Muscle of back (tissue), 11 donors: Measurements from ENCODE around the gene DLL1. TPM values are rescaled to one million over a fixed set of nuclear protein-coding genes. Genes with fewer than 3 reads are reported as not detected.

Source experiments
- DNase-seq, 3 donors: peaks; one replicate each; pipeline versions ENCODE4 v3.0.0 to v3.0.0-alpha.2; 2013
- polyA plus RNA-seq, 10 donors: library from polyadenylated mRNA; unstranded; fragments of 120-200 nt; gene quantifications; one replicate each; pipeline ENCODE4 v1.2.1, GENCODE V29; 2013; ENCODE audit not compliant: insufficient read length in 10 of 10

The DLL1 gene
- polyA plus RNA-seq, 10 donors, result 13.2 to 18.8 (median 16.6) TPM

DNA sequence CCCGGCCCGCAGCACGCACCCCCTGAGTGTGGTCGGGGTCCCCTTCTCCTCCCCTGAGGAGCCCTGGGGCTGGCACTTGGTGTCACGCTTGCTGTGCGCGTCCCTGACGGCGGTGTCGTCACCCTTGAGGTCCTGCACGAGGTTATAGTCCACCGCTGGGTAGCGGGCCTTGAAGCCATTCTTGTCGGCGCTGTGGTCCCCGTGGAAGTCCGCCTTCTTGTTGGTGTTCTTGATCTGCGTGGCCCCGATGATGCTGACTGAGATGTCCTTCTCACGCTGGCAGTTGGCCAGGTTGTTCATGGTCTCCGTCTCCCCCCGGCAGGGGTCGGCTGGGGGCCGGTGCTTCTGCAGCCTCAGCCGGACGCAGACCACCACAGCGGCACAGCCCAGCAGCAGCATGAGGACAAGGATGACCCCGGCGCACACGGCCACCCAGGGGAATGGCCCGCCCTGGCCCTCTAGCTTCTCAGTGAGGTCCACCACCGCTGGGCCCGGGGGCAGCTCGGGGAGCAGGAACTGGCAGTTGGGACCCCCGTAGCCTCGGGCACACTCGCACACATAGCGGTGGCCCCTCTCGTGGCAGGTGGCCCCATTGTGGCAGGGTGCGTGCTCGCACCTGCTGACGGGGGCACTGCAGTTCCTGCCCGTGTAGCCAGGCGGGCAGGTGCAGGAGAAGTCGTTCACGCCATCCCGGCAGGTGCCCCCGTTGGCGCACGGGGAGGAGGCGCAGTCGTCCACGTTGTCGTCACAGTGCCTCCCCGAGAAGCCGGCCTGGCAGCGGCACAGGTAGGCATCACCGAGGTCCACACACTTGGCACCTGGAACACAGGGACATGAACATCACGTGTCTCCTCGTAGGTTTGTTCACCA is 7.4 kb downstream of the DLL1 start:
- DNase-seq, result no peak

DNA sequence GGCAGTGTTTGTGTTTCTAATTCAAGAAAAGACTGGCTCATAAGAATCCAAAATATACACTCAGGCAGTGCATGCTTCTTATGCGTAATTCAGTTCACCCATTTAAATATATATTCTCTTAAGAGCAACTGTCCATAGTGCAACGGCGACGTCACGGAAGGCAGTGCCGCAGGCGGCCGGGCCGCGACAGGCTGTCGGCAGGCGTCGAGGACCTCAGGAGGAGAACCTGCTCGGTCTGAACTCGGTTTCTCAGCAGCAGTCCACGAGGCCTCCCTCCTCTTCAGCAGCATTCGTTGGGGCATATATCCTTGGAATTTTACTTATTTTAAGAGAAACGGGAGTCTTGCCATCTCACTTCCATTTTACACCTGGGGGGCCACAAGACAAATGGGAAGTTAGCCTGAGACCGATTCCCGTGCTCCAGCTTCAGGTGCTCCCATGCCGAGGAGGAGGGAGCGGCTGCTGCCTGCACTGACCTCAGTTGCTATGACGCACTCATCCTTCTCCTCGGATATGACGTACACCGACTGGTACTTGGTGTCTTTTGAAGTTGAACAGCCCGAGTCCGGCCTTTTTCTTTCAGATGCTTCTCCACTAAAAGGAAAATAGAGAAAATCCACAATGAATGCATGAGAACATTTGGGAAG is 8.2 kb downstream of the DLL1 start:
- DNase-seq, result no peak

DNA sequence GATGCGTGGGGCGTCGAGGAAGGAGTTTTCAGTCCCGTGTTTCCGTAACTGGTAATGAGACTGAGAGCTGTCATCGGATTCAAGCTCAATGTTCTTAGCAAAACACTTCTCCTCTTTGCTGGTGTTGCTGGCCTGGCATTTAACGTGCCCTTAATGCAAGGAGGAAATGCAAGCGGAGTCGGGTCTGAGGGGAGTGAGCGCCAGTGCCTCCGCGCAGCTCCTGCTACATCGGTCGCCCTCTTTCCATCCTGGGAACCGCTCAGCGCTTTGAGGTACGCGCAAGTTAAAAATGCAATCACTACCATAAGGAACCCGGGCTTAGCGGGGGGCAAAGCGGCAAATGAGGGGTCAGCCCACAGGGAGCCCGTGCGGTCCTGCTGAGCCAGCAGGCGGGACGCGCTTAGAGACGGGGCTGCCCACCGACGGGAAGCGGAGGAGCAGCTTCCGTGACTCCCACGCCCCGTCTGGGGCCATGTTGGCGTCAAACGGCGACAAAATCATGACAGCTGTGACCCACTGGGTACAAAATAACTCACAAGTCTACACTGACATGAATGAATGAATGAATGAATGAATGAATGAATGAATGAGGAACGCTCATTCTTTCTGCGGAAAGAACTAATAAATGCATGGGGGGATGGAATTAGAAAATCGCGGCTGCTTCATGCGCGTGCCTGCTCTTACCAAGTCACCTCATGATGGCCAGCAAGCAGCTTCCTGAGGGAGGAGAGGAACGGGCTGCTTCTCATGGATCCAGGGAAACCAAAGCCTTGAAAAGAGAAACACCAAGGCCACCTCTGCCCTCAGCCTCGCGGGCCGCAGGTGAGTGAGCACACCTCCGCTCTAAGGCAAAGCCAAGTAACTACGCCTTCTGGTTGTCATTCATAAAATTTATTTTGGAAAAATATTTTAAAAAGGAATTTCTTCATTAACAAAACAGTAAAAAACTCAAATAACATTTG is 9.3 kb downstream of the DLL1 start:
- DNase-seq, result no peak

DNA sequence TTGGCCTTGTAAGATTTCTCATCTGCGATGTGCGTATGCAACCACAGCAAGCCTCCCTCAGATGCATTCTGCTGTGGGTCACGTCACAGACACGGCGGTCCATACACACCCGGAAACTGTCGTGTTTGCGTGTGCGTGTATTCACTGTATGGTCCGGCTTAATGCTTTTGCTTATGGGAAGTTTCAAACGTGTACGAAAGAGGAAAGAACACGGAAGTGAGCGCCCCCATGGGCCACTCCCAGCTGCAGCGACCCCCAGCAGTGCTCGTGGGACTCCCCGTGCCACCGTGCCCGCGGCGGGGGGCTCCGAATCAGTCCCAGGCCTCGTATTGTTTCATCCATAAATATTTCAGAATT is 10.2 kb downstream of the DLL1 start:
- DNase-seq, result no peak

DNA sequence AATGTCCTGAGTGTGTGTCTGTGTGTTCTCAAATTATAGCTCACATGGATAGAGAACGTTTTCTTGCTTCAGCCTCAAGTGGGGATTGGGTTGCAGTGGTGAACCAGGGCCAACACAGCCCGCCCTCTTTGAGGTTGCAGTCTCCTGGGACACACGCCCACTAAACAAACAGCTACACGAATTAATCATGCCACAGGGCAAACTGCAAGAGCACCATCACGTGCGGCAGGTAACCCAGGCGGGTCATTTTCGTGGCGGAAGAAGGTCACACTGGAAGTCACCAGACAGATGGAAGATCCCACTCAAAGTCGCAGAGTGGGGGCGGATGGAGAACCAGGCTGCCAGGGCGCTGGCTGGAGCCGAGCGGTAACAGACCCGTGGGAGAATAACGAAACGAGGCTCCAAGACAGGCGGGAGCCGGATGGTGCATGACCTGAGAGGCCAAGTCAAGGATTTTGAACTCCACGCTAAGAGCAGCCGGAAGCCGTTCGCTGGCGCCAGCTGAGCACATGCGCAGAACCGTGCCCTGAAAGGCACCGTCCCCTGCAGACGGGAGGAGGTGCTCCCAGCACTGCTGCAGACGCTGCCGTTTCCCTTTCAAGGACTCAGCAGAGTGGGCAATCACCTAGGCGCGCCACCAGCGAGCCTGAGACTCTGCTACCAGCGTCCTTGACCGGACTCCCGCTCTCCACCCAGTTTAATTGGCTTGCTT is 10.7 kb downstream of the DLL1 start:
- peak in 1 of 3 donors; percentile 60 for DNase-seq

DNA sequence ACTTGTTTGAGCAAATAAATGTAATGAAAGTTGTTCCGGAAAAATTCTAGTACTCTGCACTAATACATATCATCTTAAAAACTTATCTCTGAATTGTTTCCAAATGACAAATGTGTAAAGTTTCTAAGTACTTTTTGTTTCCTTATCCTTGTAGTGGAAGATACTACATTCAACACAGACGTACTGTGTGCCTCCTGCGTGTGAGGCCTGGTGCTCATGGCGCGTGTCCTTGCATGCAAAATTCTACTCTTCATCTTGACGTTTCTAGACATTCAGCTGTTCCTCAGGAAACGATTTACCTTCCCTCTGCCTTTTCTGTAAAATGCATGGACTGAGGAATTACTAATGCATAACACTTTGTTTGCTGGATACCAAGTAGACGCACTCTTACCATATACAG is 11.5 kb downstream of the DLL1 start:
- DNase-seq, result no peak

DNA sequence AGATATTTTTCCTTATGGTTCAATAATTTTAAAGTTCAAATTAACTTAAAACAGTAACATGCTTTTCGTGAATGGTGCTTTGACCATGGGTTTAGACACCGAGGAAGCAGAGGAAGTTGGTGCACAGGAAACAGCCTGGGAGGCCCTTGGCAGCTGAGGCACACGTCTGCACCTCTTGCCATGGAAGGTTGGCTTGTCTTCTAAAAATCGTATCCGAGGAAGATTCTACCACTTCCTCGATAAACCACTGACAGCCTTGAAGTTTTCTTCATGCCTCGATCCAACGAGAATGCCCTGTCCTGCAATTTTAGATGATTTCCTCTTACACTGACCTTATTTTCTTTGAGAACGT is 12.2 kb downstream of the DLL1 start:
- no peak for DNase-seq

DNA sequence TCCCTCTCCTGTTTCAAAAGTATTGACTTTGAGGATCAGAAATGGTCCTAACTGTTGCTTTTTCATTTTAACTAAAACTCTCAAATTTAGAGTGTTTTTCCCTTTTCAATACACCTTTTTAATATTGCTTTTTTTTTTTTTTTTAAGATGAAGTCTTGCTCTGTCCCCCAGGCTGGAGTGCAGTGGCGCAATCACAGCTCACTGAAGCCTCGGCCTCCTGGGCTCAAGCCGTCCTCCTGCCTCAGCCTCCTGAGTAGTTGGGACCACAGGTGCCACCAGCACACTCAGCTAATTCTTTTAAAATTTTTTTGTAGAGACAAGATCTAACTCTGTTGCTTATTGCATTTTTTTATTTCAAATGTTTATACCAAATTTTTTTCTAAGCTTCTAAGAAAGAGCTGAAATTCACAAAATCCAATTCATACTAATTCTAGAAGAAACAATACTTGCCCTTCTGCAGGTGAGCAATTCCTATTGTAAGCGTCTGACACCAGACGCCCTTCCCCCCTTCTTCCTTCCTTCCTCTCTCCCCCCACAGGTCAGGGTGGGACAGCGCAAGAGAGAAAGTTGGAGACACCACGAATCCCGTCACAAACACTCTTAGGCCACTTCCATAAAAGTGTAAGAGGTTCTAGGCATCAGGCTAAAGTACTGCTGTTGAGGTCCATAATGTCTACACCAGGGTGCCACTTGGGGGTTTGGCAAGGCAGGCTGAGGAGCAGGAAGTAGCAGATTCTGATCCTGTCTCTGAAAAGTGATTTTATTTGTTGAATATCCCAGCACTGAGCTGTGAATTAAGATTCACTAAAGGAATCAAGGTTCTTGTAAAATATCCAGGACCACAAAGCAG is 12.8 kb downstream of the DLL1 start:
- DNase-seq, result no peak

DNA sequence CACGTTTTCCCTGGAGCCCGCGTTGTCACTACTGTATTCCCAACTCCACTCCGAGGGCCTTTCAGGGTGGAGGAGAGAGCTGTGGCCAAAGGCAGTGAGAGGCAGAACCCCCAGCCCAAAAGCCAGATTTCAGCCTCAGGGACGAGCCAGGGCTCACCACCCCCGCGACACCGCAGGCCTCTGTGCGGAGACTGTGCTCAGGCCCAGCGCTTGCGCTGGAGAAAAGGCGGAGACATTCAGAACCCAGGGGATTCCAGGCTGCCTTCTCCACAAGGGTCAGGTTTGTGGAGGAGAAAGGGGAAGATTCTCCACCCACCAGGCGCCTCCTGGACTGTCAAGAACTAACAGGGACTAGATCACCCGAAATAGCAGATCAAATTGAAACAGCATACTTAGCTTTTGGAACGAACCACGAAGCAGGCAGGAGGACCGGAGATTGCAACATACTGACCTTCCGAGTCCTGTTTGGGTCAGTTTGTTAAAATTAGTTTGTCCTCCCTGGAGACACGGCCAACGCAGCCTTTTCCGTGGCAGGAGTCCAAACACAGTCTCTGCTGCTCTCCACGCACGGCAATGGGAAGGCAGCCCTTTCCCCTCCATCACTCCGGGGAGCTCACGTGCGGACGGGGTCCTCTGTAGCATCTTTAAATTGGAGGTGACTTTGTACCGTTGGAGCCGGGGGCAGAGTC is 14.4 kb downstream of the DLL1 start:
- DNase-seq, result peak in 1 of 3 donors; percentile 66

DNA sequence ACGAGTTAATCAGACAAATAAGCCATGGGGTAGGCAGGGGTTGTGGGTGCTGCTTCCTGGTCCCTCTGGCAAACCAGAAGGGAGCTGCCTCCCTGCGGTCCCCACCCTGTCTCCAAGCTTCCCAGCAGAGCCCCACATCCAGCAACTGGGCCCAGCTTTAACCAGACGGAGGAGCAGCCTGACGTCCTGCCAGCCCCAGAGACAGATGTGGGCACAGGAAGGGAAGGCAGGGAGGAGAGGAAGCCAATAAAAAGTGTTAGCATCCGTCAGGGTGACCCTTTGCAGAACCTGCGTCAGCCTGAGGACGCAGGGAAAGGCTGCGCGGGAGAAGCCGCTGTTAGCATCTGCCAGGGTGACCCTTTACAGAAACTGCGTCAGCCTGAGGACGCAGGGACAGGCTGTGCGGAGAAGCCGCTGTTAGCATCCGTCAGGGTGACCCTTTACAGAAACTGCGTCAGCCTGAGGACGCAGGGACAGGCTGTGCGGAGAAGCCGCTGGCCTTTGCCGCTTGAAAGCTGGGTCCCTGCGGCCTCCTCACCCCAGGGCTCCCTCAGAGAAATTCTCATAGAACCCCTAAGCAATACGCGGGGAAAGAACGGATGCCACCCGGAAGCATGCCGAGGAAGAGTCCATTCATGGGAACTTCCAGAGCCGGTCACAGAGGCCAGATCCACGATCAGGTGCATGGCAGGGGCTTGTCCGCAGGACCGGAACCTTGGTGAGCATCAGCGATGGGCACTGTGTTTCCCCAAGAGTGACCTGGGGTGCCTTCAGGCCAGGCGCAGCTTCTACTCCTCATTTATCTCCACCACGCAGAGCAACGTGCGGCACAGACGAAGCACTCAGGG is 15.9 kb downstream of the DLL1 start:
- no peak for DNase-seq

DNA sequence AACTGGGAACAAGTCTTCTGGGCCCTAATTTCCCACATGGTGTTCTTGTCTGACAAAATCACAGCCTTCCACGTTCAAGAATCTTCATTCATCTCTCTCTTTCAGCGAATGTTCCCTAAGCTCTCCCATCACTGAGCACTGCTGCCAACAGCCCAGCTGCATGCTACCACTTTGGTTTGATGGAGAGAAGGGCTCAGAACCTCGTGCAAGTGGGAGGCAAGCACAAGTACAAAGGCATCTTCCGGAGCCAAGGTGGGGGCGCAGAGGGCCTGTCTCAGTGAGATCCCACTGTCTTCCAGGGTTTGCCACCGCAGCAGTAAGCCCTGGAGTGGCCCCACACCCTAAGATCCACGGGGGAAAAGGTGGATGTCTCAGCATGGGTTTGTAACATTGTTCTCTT is 17.2 kb downstream of the DLL1 start:
- DNase-seq, result no peak

DNA sequence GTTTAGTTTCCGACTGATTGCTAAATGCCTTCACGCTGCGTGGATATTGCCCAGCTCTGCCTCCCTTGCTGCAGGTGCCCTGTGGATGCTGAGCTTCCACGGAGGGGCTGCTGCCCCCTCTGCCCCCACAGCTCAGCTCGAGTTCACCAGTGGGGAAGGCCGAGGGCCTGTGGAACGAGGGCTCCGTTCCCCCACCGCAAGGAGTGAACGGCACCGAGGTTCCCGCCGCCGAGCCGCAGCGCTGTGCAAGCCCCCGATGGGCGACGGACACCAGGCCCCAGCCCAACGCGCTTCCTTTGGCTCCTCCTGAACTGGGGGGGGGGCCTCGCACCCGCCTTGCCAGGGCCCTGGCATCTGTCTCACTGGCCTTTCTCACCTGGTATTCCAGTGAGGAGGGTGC is 17.7 kb downstream of the DLL1 start:
- DNase-seq, result no peak

DNA sequence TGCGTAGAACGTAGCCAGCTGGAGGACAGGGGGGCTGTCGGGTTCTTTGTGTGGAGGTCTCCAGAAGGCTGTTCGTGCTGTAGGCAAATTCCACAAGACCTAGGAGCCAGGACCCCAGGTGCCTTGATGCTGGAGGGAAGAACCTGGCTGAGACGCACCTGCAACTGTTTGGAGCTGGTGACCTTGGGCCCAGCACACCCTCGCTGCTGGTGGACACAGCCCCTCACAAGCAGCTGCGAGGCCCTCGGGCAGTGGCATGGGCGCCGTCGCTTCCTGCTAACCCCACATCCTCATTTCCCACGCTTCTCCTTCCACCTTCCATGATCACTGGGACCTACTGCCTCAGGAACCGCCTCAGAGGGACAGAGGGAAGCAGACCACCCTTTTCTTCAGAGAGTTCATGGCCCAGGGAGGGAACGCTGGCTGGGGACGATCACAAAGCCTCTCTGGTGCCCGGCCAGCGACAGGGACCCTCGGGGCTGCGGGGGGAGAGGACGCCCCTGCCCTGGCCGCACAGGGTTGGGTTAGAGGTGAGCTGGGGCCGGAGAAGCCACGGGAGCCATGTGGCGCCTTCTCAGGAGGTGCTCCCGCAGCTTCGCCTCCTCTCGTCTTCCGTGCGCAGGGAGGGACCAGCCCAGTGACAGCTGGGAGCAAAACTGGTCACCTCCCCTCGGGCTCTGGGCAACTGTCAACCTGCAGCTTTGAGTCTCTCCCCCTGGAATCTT is 18.4 kb downstream of the DLL1 start:
- DNase-seq, result no peak

DNA sequence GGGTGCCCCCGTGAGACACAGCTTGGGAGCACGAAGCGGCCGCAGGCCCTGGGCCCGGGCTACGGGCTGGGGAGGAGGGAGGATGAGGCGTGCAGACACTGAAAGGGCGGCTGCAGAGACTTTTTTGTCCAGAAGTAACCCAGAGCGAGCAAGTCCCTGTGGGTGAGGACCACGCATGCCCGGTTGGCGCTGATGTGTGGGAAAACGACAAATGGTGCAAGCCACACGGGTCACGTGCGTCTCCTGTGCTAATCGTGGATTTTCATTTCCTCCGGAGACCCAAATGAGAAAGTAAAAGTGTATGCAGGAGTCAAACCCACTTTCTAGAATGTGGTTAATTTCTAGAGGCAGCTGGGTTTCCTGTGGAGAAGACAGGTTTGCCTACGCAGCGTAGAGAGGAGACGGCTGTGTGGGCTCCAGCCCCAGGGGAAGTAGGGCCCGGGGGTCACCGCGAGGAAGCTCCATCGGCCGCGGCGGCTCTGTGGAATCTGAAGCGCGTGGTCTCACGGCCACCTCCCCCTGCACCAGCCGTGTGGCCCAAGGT is 19.0 kb downstream of the DLL1 start:
- DNase-seq, result no peak

DNA sequence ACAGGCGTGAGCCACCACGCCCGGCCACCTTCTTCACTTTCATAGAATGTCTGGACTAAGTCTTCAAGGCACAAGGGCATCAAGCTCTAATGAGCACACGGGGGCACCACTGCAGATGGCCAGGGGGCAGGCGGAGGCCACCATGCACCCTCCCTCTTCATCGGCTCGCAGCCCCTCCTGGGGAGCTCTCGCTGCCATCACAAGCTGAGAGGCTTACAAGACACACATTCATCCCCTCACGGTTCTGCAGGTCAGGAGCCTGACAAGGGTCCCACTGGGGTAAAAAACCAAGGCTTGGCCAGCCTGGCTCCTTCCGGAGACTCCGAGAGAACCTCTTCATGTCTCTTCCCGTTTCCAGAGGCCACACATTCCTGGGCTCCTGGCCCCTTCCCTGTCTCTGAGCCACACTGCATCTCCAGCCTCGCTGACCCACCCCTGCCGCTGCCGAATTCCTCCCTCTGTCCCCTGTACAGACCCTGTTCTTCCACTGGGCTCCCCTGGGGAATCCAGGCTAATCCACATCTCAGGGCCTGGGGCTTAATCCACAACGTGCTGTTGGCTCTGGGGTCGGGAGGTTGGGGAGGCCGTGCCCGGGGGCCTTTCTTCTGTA is 19.8 kb downstream of the DLL1 start:
- DNase-seq, result no peak

DNA sequence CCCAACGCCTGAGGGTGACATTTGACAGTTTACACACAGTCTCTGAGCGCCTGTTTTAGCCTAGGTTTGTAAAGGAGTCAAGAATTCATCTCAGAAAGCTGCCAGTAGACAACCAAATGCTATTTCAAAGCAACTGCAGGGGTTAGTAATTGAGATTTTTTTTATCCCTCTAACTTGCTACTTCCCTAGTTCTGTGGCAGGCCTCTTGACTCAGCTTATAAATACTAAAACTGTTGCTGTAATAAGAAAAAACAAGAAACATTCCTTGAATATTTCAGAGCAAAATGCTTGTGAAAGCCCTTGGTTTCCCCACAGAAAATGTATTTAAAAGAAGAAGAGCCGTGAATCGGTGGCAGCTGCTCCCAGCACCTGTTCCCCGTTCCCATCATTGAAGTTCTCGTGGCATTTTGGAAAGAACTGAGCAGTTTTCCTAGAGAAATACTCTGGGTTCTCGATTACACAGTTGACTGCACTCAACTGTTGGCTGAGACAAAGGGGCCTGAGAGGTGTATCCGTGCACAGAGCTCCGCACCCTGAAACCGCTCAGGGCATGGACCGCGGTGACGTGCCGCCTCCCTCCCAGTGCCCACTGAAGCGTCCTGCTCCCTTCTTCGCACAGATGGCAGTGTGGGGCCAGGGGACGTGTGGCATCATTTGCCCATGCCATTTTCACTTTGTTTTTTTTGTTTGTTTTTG is 20.9 kb downstream of the DLL1 start:
- DNase-seq, result peak in 1 of 3 donors; percentile 54
